Neural cell (in vitro differentiated cells): ENCODE measurements around the gene HPCA. TPM values are rescaled to one million over a fixed set of nuclear protein-coding genes. Genes with fewer than 3 reads are reported as not detected.

Experiments
- H2AFZ ChIP-seq: fragments of 200-600, 300-800 bp; sonication (generic), shearing (Covaris generic); 2 replicates; pipeline ENCODE4 v1.6.0; 2014; ENCODE audit warnings: low read depth, mild to moderate bottlenecking, antibody characterized with exemption, low read length, moderate library complexity
- H3F3A ChIP-seq: fragments of 200-600 bp; shearing (Covaris generic); 2 replicates; pipeline ENCODE4 v1.6.1; 2016; ENCODE audit warnings: mild to moderate bottlenecking, moderate library complexity, mixed read lengths, antibody characterized with exemption, low read length; ENCODE audit not compliant: insufficient read depth, poor library complexity, severe bottlenecking
- H3K27ac ChIP-seq: fragments of 200-600, 300-800 bp; sonication (generic), shearing (Covaris generic); 2 replicates; pipeline ENCODE4 v1.5.1; 2014; ENCODE audit warnings: mild to moderate bottlenecking, low read length, moderate library complexity
- H3K27me3 ChIP-seq: fragments of 300-800, 200-600 bp; sonication (generic), shearing (Covaris generic); 2 replicates; pipeline ENCODE4 v1.6.0; 2014; ENCODE audit warnings: mild to moderate bottlenecking, low read depth, low read length, moderate library complexity; ENCODE audit not compliant: insufficient read depth
- H3K36me3 ChIP-seq: fragments of 300-800, 200-600 bp; sonication (generic), shearing (Covaris generic); 2 replicates; pipeline ENCODE4 v1.5.1; 2014; ENCODE audit warnings: mild to moderate bottlenecking, antibody characterized with exemption, low read length, moderate library complexity; ENCODE audit not compliant: insufficient read depth
- H3K4me2 ChIP-seq: fragments of 300-800, 200-600 bp; sonication (generic), shearing (Covaris generic); 2 replicates; pipeline ENCODE4 v1.6.0; 2014; ENCODE audit warnings: mild to moderate bottlenecking, low read length
- H3K4me3 ChIP-seq: fragments of 300-800, 200-600 bp; sonication (generic), shearing (Covaris generic); 2 replicates; pipeline ENCODE4 v1.5.1; 2014; ENCODE audit warnings: mild to moderate bottlenecking, low read length, moderate library complexity
- H3K79me2 ChIP-seq: fragments of 200-600 bp; shearing (Covaris generic); replicated peaks from 2 replicates; pipeline ENCODE4 v1.6.0; 2014; ENCODE audit warnings: mild to moderate bottlenecking, low read length, moderate library complexity; ENCODE audit not compliant: insufficient read depth
- H3K9ac ChIP-seq: fragments of 300-800, 200-600 bp; sonication (generic), shearing (Covaris generic); 2 replicates; pipeline ENCODE4 v1.6.1; 2016; ENCODE audit warnings: mild to moderate bottlenecking, low read length, mixed read lengths
- H3K9me2 ChIP-seq: fragments of 200-600 bp; shearing (Covaris generic); 2 replicates; pipeline ENCODE4 v1.6.1; 2016; ENCODE audit warnings: mild to moderate bottlenecking, low read length, mixed read lengths; ENCODE audit not compliant: insufficient read depth
- H3K9me3 ChIP-seq: fragments of 200-600, 300-800 bp; sonication (generic), shearing (Covaris generic); 2 replicates; pipeline ENCODE4 v1.6.1; 2016; ENCODE audit warnings: mild to moderate bottlenecking, mixed run types, low read length, moderate library complexity, mixed read lengths
- H4K20me1 ChIP-seq: fragments of 200-600 bp; shearing (Covaris generic); 2 replicates; pipeline ENCODE4 v1.6.1; 2016; ENCODE audit warnings: mild to moderate bottlenecking, mixed run types; ENCODE audit not compliant: insufficient read depth
- EP300 ChIP-seq: fragments of 450-650 bp; conservative IDR thresholded peaks from 2 replicates; pipeline ENCODE4 v1.6.1; 2014; ENCODE audit warnings: antibody characterized with exemption, mild to moderate bottlenecking, moderate library complexity; ENCODE audit not compliant: poor library complexity, severe bottlenecking
- EZH2 ChIP-seq: fragments of 200-600, 300-800 bp; shearing (Covaris generic), sonication (generic); IDR thresholded peaks from 2 replicates; pipeline ENCODE4 v1.6.1; 2014; ENCODE audit warnings: antibody characterized with exemption, low read length, borderline replicate concordance, mild to moderate bottlenecking; ENCODE audit not compliant: insufficient read depth, poor library complexity, severe bottlenecking
- MXI1 ChIP-seq: fragments of 450-650 bp; conservative IDR thresholded peaks from 2 replicates; pipeline ENCODE4 v1.6.1; 2014; ENCODE audit warnings: antibody characterized with exemption, mild to moderate bottlenecking; ENCODE audit not compliant: poor library complexity, severe bottlenecking
- POLR2AphosphoS5 ChIP-seq: IDR thresholded peaks from 2 replicates; pipeline ENCODE4 v1.6.1; 2012
- RAD21 ChIP-seq: fragments of 450-650 bp; conservative IDR thresholded peaks from 2 replicates; pipeline ENCODE4 v1.6.1; 2014; ENCODE audit warnings: antibody characterized with exemption, mild to moderate bottlenecking, moderate library complexity
- SMC3 ChIP-seq: fragments of 450-650 bp; conservative IDR thresholded peaks from 2 replicates; pipeline ENCODE4 v1.6.1; 2014; ENCODE audit warnings: antibody characterized with exemption, mild to moderate bottlenecking, moderate library complexity; ENCODE audit not compliant: poor library complexity
- TAF1 ChIP-seq: IDR thresholded peaks from 2 replicates; pipeline ENCODE4 v1.6.1; 2012; ENCODE audit warnings: low read depth
- polyA plus RNA-seq: library from polyadenylated mRNA; depleted of rRNA; stranded (reverse); fragments of >200 nt; gene quantifications from 2 replicates; pipeline ENCODE4 v1.2.3, GENCODE V29; 2014
- TF ChIP-seq, protein P1 (sequence below): IDR thresholded peaks from 2 replicates; pipeline ENCODE4 v1.6.1; 2012; ENCODE audit warnings: borderline replicate concordance
- TF ChIP-seq, protein P2 (sequence below): fragments of 450-650 bp; IDR thresholded peaks from 2 replicates; pipeline ENCODE4 v1.5.1; 2014; ENCODE audit warnings: antibody characterized with exemption, mild to moderate bottlenecking, moderate library complexity; ENCODE audit not compliant: poor library complexity, severe bottlenecking

The HPCA gene
- polyA plus RNA-seq, 1 donor from 2014 or later, result 1.9 TPM

DNA sequence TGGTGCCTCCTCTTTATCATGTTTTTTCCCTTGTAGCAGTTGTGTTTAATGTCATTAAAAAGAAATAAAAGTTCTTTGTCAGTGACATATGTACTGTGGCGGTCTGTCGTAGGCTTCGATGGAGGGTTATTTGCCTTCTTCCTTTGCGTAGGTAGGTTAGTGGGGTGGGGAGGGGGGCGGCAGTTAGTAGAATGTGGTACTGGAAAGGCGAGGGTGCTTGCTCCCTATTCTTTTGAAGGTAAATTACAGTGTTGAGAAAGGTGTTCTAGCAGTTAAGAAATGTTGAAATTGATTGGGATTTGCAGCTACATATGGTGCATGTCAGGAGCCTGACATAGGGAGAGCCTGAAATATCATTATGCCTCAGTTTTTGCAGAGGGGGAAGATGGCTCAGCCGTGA lies 27.5 kb upstream of the HPCA start:
- Histone ChIP-seq H3K79me2 (no peaks in the 10 kb centered on the region), H3F3A (no peaks in the 10 kb centered on the region), H4K20me1 (no peaks in the 10 kb centered on the region), H3K9ac (no peak overlapping the region), H3K36me3 (peaks cover 5% of the 10 kb centered on the region), H3K27ac (no peak overlapping the region), H3K9me3 (no peaks in the 10 kb centered on the region), H3K9me2 (no peaks in the 10 kb centered on the region), H3K4me2 (no peak overlapping the region), H2AFZ (no peak overlapping the region), H3K27me3 (no peaks in the 10 kb centered on the region), H3K4me3 (no peak overlapping the region)
- TF ChIP-seq, protein P1, sequence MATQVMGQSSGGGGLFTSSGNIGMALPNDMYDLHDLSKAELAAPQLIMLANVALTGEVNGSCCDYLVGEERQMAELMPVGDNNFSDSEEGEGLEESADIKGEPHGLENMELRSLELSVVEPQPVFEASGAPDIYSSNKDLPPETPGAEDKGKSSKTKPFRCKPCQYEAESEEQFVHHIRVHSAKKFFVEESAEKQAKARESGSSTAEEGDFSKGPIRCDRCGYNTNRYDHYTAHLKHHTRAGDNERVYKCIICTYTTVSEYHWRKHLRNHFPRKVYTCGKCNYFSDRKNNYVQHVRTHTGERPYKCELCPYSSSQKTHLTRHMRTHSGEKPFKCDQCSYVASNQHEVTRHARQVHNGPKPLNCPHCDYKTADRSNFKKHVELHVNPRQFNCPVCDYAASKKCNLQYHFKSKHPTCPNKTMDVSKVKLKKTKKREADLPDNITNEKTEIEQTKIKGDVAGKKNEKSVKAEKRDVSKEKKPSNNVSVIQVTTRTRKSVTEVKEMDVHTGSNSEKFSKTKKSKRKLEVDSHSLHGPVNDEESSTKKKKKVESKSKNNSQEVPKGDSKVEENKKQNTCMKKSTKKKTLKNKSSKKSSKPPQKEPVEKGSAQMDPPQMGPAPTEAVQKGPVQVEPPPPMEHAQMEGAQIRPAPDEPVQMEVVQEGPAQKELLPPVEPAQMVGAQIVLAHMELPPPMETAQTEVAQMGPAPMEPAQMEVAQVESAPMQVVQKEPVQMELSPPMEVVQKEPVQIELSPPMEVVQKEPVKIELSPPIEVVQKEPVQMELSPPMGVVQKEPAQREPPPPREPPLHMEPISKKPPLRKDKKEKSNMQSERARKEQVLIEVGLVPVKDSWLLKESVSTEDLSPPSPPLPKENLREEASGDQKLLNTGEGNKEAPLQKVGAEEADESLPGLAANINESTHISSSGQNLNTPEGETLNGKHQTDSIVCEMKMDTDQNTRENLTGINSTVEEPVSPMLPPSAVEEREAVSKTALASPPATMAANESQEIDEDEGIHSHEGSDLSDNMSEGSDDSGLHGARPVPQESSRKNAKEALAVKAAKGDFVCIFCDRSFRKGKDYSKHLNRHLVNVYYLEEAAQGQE, result no peak
- no peak for TF ChIP-seq EZH2
- TF ChIP-seq EP300, result no peak
- no peak for TF ChIP-seq RAD21
- TF ChIP-seq, protein P2, sequence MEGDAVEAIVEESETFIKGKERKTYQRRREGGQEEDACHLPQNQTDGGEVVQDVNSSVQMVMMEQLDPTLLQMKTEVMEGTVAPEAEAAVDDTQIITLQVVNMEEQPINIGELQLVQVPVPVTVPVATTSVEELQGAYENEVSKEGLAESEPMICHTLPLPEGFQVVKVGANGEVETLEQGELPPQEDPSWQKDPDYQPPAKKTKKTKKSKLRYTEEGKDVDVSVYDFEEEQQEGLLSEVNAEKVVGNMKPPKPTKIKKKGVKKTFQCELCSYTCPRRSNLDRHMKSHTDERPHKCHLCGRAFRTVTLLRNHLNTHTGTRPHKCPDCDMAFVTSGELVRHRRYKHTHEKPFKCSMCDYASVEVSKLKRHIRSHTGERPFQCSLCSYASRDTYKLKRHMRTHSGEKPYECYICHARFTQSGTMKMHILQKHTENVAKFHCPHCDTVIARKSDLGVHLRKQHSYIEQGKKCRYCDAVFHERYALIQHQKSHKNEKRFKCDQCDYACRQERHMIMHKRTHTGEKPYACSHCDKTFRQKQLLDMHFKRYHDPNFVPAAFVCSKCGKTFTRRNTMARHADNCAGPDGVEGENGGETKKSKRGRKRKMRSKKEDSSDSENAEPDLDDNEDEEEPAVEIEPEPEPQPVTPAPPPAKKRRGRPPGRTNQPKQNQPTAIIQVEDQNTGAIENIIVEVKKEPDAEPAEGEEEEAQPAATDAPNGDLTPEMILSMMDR, result no peak
- no peak for TF ChIP-seq MXI1
- no peak for TF ChIP-seq TAF1
- no peak for TF ChIP-seq POLR2AphosphoS5
- TF ChIP-seq SMC3, result no peak

DNA sequence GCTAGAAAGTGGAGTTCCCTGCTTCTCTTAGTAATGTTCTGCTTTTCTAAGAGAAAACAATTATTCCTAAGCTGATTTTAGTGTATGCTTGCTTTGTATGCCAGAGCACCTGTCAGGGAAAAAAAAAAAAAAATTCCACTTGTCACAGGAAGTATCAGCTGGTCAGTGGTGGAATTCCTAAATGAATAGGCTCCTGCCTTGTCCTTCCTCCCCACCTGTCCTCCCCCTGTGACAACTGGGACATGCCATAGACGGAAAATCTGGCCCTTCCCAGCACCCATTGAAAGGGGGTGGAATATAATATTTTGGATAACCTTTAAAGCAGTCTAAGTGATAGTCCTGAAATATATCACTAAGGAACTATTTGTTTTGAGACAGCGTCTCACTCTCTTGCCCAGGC lies 26.4 kb upstream of the HPCA start:
- Histone ChIP-seq H3K27me3 (no peaks in the 10 kb centered on the region), H3F3A (no peaks in the 10 kb centered on the region), H2AFZ (no peak overlapping the region), H3K27ac (no peak overlapping the region), H3K79me2 (no peaks in the 10 kb centered on the region), H3K36me3 (peaks cover 5% of the 10 kb centered on the region), H3K9ac (no peak overlapping the region), H4K20me1 (no peaks in the 10 kb centered on the region), H3K4me2 (no peak overlapping the region), H3K4me3 (no peak overlapping the region), H3K9me3 (no peaks in the 10 kb centered on the region), H3K9me2 (no peaks in the 10 kb centered on the region)
- TF ChIP-seq, protein P2, result no peak
- TF ChIP-seq, protein P1, result no peak
- TF ChIP-seq RAD21, result no peak
- TF ChIP-seq EP300, result no peak
- no peak for TF ChIP-seq SMC3
- TF ChIP-seq TAF1, result no peak
- no peak for TF ChIP-seq MXI1
- TF ChIP-seq POLR2AphosphoS5, result no peak
- no peak for TF ChIP-seq EZH2
